Transverse colon (tissue), 4 donors: ENCODE data around the gene PTTG1.

Source experiments
- CTCF ChIP-seq, 5 experiments: fragments of 200-600 bp in 3 of 5; fragments of 450-650 bp in 2 of 5; sonication (generic) in 3 of 5; IDR thresholded peaks; 1 replicate in 2 of 5; 2 replicates in 3 of 5; pipeline ENCODE4 v1.5.1; 2016 to 2017; ENCODE audit warnings: antibody characterized with exemption in 5 of 5, inconsistent platforms in 3 of 5, mild to moderate bottlenecking in 2 of 5, moderate library complexity in 1 of 5
- EP300 ChIP-seq: sonication (generic); formaldehyde crosslinking; IDR thresholded peaks from one replicate; pipeline ENCODE4 v1.6.1; 2017; ENCODE audit warnings: antibody characterized with exemption, low read depth
- POLR2A ChIP-seq: fragments of 450-650 bp; IDR thresholded peaks from one replicate; pipeline ENCODE4 v1.6.1; 2016; ENCODE audit warnings: antibody characterized with exemption, mild to moderate bottlenecking, moderate library complexity
- POLR2AphosphoS5 ChIP-seq, 3 donors: sonication (generic); formaldehyde crosslinking; IDR thresholded peaks; one replicate each; pipeline ENCODE4 v1.6.1; 2016; ENCODE audit warnings: antibody characterized with exemption in 3 of 3

DNA sequence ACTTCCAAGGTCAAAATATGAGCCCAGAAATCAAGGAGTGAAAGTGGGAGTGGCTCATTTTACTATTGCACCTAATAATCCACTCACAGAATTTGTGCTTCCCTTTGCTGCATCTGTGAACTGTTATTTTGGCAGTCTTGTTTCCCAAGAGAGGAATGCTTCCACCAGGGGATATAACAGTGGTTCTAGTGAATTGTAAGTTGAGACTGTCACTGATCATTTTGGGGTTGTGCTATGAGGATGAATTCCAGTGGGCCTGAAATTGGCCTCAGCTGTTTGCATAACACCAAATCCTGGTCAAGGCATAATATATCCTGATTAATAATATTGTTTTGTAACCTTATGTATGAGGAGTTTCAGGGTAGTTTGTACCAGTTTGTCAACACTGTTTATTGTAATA, 36.2 kb upstream of the PTTG1 start:
- TF ChIP-seq CTCF (IDR thresholded peaks at IDR 0.05) (no peak), POLR2A (no peak), POLR2AphosphoS5 (IDR thresholded peaks at IDR 0.05) (no peak), EP300 (no peak)
